GM19238 (cell line): Measurements from ENCODE around the gene CCDC92.

Experiments
- DNase-seq: peaks from one replicate; pipeline ENCODE4 v3.0.0; 2011; ENCODE audit warnings: low spot score; ENCODE audit not compliant: insufficient read length

The CCDC92 gene

GRCh38 chr12:124002021-124002644, 29.5 kb upstream of the CCDC92 start:
- DNase-seq: no peak

GRCh38 chr12:124001343-124001742, 28.7 kb upstream of the CCDC92 start:
- no peak for DNase-seq

- no peak for DNase-seq
Measured at GRCh38 chr12:124000111-124000510, 27.5 kb upstream of the CCDC92 start.

GRCh38 chr12:123998991-123999359, 26.3 kb upstream of the CCDC92 start:
- no peak for DNase-seq

GRCh38 chr12:123998344-123998990, 25.8 kb upstream of the CCDC92 start:
- no peak for DNase-seq

- DNase-seq: no peak
Measured at GRCh38 chr12:123997908-123998307, 25.3 kb upstream of the CCDC92 start.

GRCh38 chr12:123997033-123997822, 24.6 kb upstream of the CCDC92 start:
- DNase-seq: no peak

GRCh38 chr12:123996581-123996980, 23.9 kb upstream of the CCDC92 start:
- no peak for DNase-seq

GRCh38 chr12:123995023-123995748, 22.6 kb upstream of the CCDC92 start:
- no peak for DNase-seq

- no peak for DNase-seq
Measured at GRCh38 chr12:123992118-123992825, 19.6 kb upstream of the CCDC92 start.

- no peak for DNase-seq
Measured at GRCh38 chr12:123991372-123991951, 18.8 kb upstream of the CCDC92 start.

- DNase-seq: no peak
Measured at GRCh38 chr12:123990511-123990910, 17.9 kb upstream of the CCDC92 start.

GRCh38 chr12:123989753-123990152, 17.1 kb upstream of the CCDC92 start:
- DNase-seq: no peak

GRCh38 chr12:123989168-123989567, 16.5 kb upstream of the CCDC92 start:
- DNase-seq: no peak

- no peak for DNase-seq
Measured at GRCh38 chr12:123987022-123987421, 14.4 kb upstream of the CCDC92 start.

GRCh38 chr12:123986374-123986965, 13.8 kb upstream of the CCDC92 start:
- DNase-seq: no peak

GRCh38 chr12:123984903-123985302, 12.3 kb upstream of the CCDC92 start:
- no peak for DNase-seq

- no peak for DNase-seq
Measured at GRCh38 chr12:123983822-123984485, 11.3 kb upstream of the CCDC92 start.

GRCh38 chr12:123982269-123982668, 9.6 kb upstream of the CCDC92 start:
- DNase-seq: no peak

GRCh38 chr12:123979566-123979965, 6.9 kb upstream of the CCDC92 start:
- no peak for DNase-seq
